GM18505 (cell line): ENCODE measurements around the gene CNPPD1.

Experiments
- ATAC-seq: cut with Tn5 transposase; IDR thresholded peaks from one replicate; pipeline ENCODE4 v1.9.1; 2021; ENCODE audit not compliant: unreplicated experiment
- POLR2A ChIP-seq: IDR thresholded peaks from 4 replicates; pipeline ENCODE4 v1.6.1; 2011; ENCODE audit warnings: borderline replicate concordance; ENCODE audit not compliant: insufficient read depth, insufficient read length; ENCODE audit errors: extremely low read depth

CNPPD1 gene

GRCh38 chr2:219214141-219214540 is 37.4 kb upstream of the CNPPD1 start:
- TF ChIP-seq POLR2A: no peak
- no peak for ATAC-seq

DNA sequence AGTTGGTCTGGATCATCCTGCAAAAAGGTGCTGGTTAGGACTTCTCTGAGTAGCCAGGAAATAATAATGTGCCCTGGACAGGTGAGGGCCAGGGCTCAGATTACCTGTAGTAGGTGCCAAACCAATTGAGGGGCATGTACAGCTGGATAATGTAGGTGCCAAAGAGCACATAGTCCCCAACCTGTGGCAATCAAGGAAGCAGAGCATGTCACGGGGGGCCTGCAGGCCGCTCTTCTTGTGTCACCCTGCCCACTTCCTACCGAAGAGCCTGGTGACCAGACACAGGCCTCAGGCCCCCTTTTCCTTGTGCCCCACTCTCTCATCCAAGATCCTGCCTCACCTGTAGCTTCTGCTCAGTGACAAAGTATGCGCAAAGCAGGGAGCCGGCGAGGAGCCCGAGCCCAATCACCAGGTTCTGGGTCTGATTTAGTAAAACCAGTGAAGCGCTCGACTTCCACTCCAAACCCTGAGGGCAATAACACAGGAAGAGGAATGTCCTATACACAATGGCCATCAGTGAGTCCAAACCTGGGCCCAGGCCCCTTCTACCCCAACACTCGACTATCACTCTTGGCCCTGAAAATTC is 36.9 kb upstream of the CNPPD1 start:
- TF ChIP-seq POLR2A: no peak
- ATAC-seq: no peak

DNA sequence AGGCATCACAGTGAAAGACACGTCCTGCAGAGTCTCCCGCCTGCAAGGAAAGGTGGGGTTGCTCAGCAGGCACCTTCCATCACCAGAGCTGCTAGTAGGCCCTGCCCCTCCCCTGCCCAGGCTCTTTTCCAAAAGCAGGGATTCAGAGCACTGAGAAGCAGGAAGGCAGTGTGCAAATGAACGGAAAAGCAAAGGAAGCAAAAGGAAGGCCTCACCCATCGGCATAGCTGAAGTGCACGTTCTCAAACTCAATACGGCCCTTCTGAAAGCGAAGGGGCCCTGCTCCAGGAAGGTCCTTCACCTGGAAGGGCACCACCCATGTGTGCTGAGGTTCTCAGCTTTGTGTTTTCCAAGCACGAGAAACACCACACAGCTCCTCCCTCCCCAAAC is 36.3 kb upstream of the CNPPD1 start:
- no peak for ATAC-seq
- TF ChIP-seq POLR2A: no peak

DNA sequence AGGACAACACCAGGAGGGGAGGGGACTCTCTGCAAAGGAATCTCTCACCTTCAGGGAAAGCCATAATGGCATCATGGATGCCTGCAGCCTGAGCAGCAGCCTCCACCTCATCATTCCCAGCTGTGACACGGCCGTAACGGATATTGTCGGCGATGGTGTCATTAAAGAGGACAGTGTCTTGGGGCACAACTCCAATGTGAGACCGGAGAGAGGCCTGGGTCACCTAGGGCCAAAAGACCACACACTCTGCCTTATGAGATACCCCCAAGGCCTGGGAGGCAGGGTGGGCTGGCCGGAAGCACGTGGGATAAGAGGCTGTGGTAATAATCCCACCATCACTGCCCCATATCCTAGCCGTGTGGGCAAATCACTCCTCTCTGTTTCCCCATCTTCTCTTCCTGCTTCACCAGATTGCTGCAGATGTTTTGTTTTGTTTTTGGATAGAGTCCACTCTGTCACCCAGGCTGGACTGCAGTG is 34.2 kb upstream of the CNPPD1 start:
- TF ChIP-seq POLR2A: no peak
- no peak for ATAC-seq

GRCh38 chr2:219210196-219210885 is 33.6 kb upstream of the CNPPD1 start:
- no peak for ATAC-seq
- TF ChIP-seq POLR2A: no peak

DNA sequence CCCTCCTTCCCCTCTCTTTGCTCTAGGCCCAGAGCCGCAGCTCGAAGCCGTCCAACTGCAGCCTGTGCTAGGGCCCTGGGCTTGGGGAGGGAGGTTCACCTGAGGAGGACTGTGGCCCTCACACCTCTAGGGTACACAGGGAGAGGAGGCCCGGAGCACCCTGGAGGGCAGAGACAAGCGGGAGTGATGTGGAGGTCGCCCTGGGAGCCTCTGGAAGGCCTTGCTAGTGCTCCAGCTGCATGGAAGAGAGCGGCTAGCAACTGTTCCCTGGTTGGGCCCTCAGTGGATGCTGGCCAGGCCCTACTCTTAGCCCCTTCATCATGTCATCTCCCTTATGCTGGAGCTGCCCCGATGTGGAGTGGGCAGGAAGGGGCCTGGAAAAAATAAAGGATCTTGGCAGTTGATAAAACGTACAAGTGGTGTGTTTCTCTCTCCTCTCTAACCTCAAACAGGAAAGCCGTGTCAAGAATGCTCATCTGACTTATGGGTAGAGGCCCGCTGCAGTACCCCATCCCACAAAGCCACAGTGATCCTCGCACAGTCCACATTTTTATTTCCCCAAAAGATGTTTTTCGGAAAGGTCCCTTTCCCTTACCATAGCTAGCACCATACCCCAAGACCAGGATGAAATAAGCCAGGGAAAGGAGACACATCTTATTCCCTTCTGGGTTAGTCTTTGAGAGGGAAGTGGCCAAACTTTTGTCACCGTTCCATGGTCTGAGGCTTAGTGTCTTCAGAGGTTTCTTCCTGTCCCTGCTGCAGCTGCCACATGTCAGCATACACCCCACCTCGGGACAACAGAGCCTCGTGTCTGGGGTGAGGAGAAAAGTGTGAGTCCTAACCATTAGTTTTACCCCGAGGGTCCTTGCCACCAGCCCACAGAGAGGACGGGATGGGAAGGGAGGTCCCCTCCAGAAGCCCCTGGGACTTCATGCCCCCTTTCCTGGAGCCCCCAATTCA is 32.8 kb upstream of the CNPPD1 start:
- no peak for ATAC-seq
- no peak for TF ChIP-seq POLR2A

- no peak for ATAC-seq
- TF ChIP-seq POLR2A: no peak
Measured at GRCh38 chr2:219207884-219208740, 31.4 kb upstream of the CNPPD1 start.

GRCh38 chr2:219207134-219207883 is 30.6 kb upstream of the CNPPD1 start:
- ATAC-seq: no peak
- no peak for TF ChIP-seq POLR2A

DNA sequence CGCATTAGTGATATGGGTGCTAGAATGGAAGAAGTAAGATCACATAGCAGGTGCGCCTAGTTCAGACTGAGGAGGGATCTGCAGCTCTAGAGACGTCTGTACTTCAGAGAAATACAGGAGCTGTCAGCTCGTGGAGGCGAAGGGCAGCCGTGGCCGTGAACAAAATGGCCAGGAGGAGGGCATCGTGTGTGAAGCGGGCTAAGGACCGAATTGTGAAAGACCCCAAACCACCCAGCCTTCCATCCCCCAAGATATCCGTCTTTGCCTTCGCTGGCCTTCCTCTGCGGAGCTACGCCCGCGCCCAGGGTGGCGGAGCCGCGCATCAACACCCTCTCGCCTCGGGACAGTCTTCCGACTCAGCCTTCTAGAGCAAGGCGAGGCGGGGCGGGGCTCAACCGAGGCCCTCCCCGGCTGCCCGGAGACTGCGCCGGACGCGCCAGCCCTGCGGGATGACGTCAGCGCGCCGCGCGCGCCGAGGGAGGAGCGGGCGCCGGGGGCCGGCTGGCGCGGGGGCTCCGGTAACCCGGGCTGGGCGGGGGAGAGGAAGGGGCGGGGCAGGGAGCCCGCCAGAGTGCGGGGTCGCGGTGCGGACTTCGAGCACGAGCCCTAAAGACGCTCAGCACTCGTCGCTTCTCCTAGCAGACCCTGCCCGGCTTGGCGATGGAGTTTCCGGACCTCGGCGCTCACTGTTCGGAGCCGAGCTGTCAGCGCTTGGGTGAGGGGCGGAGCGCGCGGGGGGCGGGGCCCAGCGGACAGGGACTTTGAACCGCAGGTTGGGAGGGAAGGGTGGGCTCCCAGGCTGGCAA is 29.8 kb upstream of the CNPPD1 start, which contains the start of gene ZFAND2B:
TSS of gene ZFAND2B (plus strand) at position 455 of the 806 bp plus-strand sequence. CDS start at position 661, 206 bp downstream.
- peak; percentile 99 for TF ChIP-seq POLR2A
- peak; percentile 95 for ATAC-seq

DNA sequence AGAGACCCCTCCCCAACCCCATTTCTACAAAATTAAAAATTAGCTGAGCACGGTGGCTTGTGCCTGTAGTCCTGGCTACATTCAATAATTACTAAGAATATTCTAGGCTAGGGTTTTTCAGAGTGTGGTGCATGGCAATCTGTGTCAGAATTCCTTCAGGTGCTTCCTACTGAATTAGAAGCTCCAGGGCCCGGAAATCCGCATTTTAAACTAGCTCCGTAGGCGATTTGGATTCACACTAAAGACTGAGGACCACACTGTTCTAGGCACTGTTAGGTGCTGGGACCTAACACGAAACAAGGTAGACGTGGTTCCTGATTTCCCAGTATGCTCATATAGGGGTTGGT is 29.2 kb upstream of the CNPPD1 start:
- no peak for ATAC-seq
- TF ChIP-seq POLR2A: no peak

DNA sequence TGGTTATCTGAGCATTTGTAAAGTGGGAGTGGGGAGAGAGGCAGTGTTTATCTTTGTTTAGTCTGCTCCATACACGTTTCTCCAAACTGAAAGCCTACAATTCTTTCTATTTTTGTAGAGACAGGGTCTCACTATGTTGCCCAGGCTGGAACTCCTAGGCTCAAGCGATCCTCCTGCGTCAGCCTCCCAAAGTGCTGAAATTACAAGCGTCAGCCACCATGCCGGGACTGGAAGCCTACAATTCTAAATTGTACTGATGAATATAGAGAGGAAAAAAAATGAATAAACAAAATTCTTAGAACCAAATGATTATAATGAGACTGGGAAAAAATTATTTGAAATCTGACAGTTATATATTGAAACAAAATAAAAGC is 28.4 kb upstream of the CNPPD1 start:
- no peak for ATAC-seq
- no peak for TF ChIP-seq POLR2A
